GM18858 (cell line): ENCODE data around the gene AP4E1.
"Not testable (repeated sequence)": the region's sequence is repeated elsewhere in the genome, so short reads cannot be mapped to it uniquely, and the experiment has no call there.

ENCODE experiments used
- ATAC-seq: cut with Tn5 transposase; IDR thresholded peaks from one replicate; pipeline ENCODE4 v1.9.1; 2021; ENCODE audit not compliant: unreplicated experiment

The AP4E1 gene

DNA sequence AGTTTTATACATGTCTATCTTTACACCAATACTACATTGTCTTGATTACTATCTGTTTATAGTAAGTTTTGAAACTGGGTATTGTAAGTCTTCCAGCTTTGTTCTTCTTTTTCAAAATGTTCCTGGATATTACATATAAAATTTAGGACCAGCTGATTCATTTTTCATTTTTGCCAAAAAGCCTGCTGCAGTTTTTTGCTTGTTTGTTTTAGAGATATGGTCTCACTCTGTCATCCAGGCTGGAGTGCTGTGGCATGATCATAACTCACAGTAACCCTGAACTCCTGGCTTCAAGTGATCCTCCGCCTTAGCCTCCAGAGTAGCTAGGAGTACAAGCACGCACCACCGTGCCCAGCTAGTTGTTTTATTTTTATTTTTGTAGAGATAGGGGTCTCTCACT, 20.4 kb upstream of the AP4E1 start:
- no peak for ATAC-seq

DNA sequence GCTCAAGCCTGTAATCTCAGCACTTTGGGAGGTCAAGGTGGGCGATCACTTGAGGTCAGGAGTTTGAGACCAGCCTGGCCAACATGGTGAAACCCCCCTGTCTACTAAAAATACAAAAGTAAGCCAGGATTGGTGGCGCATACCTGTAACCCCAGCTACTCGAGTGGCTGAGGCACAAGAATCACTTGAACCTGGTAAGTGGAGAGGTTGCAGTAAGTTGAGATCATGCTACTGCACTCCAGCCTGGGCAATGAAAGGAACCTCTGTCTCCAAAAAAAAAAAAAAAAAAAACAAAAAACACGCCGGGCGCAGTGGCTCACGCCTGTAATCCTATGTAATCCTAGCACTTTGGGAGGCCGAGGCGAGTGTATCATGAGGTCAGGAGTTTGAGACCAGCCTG, 18.9 kb upstream of the AP4E1 start:
- ATAC-seq = no peak

- no peak for ATAC-seq
These were observed 17.7 kb upstream of the AP4E1 start for GRCh38 chr15:50890751-50891150.

- no peak for ATAC-seq
These were observed 17.3 kb upstream of the AP4E1 start for GRCh38 chr15:50891159-50891558.

- no peak for ATAC-seq
These were observed 14.5 kb upstream of the AP4E1 start for GRCh38 chr15:50893976-50894375.

DNA sequence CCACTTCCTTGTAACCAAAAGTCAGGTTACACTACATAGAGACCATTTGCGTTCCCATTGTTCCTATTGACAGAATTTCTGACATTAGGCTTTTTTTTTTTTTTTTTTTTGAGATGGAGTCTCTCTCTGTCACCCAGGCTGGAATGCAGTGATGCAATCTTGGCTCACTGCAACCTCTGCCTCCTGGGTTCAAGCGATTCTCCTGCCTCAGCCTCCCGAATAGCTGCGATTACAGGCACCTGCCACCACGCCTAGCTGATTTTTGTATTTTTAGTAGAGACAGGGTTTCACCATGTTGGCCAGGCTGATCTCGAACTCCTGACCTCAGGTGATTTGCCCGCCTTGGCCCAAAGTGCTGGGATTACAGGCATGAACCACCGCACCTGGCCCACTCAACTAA, 7.1 kb upstream of the AP4E1 start:
- ATAC-seq = not testable (repeated sequence)

DNA sequence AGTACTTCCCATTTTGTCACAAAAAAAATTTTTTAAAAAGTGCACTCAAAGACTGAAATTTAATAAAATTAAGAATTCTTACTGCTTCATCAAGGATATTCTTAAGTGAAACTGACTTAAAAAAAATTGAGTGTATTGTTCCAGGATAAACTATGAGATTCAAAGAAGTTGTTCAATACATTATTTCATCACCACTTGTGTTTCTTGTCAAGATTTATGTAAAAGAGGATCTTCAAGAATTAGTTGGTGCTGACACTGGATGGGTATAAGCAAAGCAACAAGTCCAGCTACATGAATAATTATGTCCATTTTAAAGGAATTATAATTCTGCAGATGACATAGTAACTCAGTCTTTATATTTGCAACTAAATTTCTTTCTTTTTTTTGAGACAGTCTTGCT, 4.3 kb upstream of the AP4E1 start:
- ATAC-seq = no peak

GRCh38 chr15:50905055-50905454, 3.4 kb upstream of the AP4E1 start:
- ATAC-seq = no peak

GRCh38 chr15:50906954-50907600, 1.4 kb upstream of the AP4E1 start:
- ATAC-seq = peak; percentile 59

DNA sequence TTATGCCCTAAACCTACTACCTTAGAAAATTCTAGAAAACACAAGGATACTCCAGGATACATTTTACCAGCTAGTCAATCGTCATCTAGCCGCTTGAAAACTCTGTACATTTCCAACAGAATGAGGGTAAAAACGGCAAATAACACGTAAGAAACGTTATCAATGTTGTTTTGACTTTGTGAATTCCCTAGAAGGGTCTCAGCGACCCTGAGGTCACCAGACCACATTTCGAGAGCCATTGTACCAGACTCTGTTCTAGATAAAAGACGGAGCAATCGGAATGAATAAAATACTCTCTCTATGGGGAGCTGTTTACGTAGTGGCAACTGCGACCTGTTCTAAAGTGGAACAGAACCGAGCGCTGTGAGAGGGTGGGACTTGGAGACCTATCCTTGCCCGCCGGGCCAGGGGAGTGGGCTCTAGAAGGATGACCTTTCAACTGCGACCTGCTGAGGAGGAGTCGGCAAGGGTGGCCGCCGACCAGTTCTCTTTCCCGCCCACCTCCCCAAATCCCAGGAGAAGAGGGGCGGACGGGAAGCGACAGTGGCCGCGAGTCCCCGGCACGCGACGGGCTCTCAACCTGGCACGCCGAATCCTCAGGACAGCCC, 778 bp upstream of the AP4E1 start:
- peak; percentile 10 for ATAC-seq

GRCh38 chr15:50909010-50909317, 481 bp downstream of the AP4E1 start:
- ATAC-seq = no peak

DNA sequence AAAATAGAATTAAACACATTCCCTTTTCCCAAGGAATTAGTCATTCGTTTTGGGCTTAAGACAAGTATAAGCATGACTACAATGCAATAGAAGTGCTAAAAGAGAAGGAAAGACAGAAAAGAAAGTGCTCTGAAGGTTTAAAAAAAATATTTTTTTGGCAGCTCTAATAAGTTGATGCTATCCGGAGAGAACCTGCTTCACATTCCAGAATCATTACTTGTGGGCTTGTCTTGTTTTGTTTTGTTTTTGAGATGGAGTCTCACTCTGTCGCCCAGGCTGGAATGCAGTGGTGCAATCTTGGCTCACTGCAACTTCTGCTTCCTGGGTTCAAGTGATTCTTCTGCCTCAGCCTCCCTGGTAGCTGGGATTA, 1.9 kb downstream of the AP4E1 start:
- not testable (repeated sequence) for ATAC-seq

GRCh38 chr15:50911001-50911400, 2.5 kb downstream of the AP4E1 start:
- no peak for ATAC-seq

- no peak for ATAC-seq
These were observed 3.1 kb downstream of the AP4E1 start for GRCh38 chr15:50911621-50912020.

GRCh38 chr15:50916400-50916799, 7.9 kb downstream of the AP4E1 start:
- no peak for ATAC-seq

- not testable (repeated sequence) for ATAC-seq
These were observed 10.9 kb downstream of the AP4E1 start for GRCh38 chr15:50919359-50919758.

DNA sequence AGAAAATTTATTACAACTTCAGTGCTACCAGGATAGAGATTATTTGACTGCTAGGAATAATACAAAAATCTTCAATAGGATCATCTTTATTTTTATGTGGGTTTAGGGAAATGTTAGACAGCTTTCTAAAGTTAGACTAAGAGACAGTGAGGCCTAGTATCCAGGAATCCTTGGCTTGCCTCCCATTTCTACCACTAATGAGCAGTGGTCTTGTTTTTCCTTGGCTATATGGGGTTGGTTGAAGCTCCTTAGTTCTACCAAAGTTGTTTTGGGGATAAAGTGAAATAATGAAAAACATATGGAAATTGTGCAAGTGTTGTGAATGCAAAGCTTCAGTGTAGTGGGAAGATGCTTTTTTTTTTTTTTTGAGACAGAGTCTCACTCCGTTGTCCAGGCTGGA, 16.8 kb downstream of the AP4E1 start:
- ATAC-seq = no peak

GRCh38 chr15:50929062-50929461, 20.6 kb downstream of the AP4E1 start:
- ATAC-seq = no peak

DNA sequence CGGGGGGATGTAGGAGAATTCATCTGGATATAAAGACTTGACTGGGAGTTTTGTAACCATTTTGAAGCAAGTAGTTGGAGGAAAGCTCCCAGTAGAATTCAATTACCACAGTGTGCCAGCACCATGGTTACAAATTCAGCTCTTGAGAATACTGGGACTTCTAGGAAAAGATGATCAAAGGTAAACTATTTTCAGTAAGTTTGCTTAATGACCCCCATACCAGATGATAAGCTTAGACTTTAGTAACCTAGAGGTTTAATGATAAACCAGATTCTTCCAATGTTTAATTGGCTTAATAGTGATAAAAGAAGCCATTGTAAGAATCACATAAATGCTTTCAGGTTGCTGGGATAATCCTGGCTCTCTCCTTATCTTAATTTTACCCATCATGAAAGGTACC, 22.3 kb downstream of the AP4E1 start:
- ATAC-seq = no peak

DNA sequence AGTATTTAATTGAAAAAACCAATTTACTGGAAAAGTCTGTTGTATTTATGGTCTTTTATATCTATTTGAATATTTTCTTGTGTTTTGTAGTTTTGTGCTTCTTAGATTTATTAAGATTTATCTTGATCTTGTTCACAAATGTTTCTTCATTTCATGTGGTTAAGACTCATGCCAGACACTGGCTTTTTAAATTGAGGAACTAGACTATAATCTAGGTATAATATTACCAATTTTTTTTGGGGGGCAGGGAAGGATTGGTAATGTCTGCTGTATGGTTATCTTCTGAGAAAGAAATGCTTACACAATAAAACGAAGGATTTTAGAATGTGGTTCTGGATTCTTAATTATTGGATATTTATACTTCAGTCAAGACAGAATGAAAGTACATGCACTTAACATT, 24.9 kb downstream of the AP4E1 start:
- no peak for ATAC-seq

DNA sequence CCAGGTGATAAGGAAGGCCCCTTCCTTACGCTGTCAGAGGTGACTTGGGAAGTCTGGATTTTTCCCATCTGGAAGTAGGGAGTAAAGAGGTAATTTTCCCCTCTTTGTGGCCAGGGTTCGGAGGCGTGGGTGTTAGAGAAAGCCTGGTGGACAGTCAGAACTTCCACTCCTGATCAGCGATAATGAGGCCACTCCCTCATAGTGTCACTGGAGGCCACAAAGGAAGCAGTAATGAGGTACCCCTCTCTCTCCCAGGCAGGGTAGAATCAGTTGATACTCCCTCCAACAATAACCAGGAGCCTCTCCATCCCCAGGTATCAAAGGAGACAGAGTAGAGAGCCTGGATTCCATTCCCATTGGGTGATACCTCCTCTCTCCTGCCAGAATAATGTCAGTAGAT, 30.0 kb downstream of the AP4E1 start:
- ATAC-seq = no peak

DNA sequence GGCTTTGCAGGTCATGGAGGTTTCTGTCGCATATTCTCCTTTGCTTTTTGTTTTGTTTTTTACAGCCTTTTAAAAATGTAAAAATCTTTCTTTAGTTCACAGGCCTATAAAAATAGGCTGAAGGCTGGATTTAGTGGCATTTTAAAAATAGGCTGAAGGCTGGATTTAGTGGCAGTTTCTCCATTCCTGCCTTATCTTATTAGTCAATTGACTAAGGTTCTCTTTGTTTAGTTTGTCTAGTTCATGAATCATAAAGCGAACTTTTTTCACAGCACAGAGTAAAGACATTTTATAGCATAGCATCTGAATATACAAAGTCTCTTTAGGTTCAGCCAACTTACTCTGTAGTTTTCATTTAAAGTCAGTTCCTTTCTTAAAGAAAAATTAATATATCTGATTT, 31.4 kb downstream of the AP4E1 start:
- ATAC-seq = no peak

DNA sequence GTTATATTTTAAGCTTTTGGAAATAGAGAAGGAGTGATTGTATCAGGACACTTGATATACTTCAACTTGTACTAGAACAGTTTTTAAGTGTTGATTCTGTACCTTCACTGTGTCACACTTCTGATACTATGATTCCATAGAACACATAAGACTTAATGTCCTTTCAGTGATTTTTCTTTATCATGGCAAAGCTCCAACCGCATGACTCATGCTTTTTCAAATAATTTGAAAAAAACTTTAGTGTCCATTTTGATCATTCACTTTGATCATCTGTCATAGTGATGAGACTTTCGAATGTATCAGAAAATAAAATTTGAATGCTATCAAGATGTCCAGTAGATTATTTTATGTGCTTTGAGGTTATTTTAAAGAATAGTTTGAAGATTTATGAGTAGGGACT, 32.0 kb downstream of the AP4E1 start:
- ATAC-seq = no peak
